ENCODE data around the gene ETV2. TPM values are rescaled to one million over a fixed set of nuclear protein-coding genes. Genes with fewer than 3 reads are reported as not detected.

Gene ETV2
- total RNA-seq, 5 donors from 2014 or later (not counting 1 experiment from before 2014, with no cell fraction given): 0.67 to 2.1 (median 1.1) TPM; not detected in 1

- no peak overlapping the region for H3K4me3 Mint-ChIP-seq
- peaks cover 0 to under 1% of the 10 kb centered on the region in 2 donors for H3K27me3 Mint-ChIP-seq
- DNase-seq (no peak), ATAC-seq (replicated peaks in 1 of 4) (no peak)
- POLR2A ChIA-PET: no interaction called here
- Histone ChIP-seq H3K27ac (ENCODE audit: low read length) (no peak overlapping the region), H3K9me3 (no peaks in the 10 kb centered on the region), H3K4me3 (ENCODE audit: control insufficient read depth in 1 of 2, extremely low read depth in 1 of 2, low read length in 1 of 2) (no peak overlapping the region), H3K36me3 (ENCODE audit: control insufficient read depth in 2 of 2, extremely low read depth in 1 of 2, insufficient read depth in 1 of 2, low read length in 1 of 2) (peaks cover 30 to 69% of the 10 kb centered on the region in 2 donors), H3K4me1 (ENCODE audit: control insufficient read depth in 1 of 2, extremely low read depth in 1 of 2, insufficient read depth in 2 of 2, low read length in 2 of 2) (peaks cover 4 to 9% of the 10 kb centered on the region in 2 experiments), H3K27me3 (replicated peaks in 1 of 2; ENCODE audit: control insufficient read depth in 2 of 2, extremely low read depth in 1 of 2, insufficient read depth in 2 of 2, low read length in 1 of 2) (no peaks in the 10 kb centered on the region)
- WGBS (ENCODE audit: insufficient coverage): 95% methylated on average over 25 of the region's 29 CpGs
- H3K4me1 Mint-ChIP-seq: peaks cover 14 to 19% (median 16%) of the 10 kb centered on the region in 3 donors
- H3K27ac Mint-ChIP-seq: no peak overlapping the region
- CTCF ChIA-PET: interaction anchor here in 1 of 2 donors (0.6 kb wide), 2 partner anchors 22 to 420 kb away, joined by 3 to 6 read pairs; partner anchors contain the start of gene THAP8
- peaks cover 43% of the 10 kb centered on the region for H3K36me3 Mint-ChIP-seq
- H3K9me3 Mint-ChIP-seq: no peaks in the 10 kb centered on the region
These were observed 7.7 kb upstream of the ETV2 start for GRCh38 chr19:35633727-35634440.

DNA sequence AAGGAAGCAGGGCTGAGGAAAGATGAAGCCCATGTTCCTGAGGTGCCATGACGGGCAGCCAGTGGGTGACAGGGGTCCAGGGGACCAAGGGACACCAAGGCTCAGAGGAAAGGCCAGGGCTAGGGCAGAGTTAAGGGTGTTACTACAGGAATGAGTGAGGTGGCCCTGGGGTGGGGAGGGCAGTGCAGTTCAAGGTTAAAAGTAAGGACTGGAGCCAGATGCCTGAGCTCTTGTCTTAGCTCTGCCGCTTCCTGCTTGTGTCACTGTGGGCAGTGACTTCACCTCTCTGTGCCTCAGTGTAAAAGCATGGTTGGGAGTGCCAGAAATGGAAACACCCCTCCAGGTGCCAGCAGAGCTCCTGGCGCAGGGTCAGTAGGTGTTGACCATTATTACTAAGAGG lies 4.9 kb upstream of the ETV2 start:
- no peak overlapping the region for H3K4me3 Mint-ChIP-seq
- Histone ChIP-seq H3K4me1 (ENCODE audit: control insufficient read depth in 1 of 2, extremely low read depth in 1 of 2, insufficient read depth in 2 of 2, low read length in 2 of 2) (peaks cover 2 to 7% of the 10 kb centered on the region in 2 experiments), H3K36me3 (ENCODE audit: control insufficient read depth in 2 of 2, extremely low read depth in 1 of 2, insufficient read depth in 1 of 2, low read length in 1 of 2) (peaks cover 27 to 57% of the 10 kb centered on the region in 2 donors), H3K4me3 (ENCODE audit: control insufficient read depth in 1 of 2, extremely low read depth in 1 of 2, low read length in 1 of 2) (no peak overlapping the region), H3K27me3 (replicated peaks in 1 of 2; ENCODE audit: control insufficient read depth in 2 of 2, extremely low read depth in 1 of 2, insufficient read depth in 2 of 2, low read length in 1 of 2) (peaks cover 0 to 4% of the 10 kb centered on the region in 2 experiments), H3K27ac (ENCODE audit: low read length) (no peak overlapping the region), H3K9me3 (no peaks in the 10 kb centered on the region)
- H3K4me1 Mint-ChIP-seq: peaks cover 0 to 13% (median 10%) of the 10 kb centered on the region in 3 donors
- DNase-seq (no peak), ATAC-seq (replicated peaks in 1 of 4) (no peak)
- no peaks in the 10 kb centered on the region for H3K9me3 Mint-ChIP-seq
- CTCF ChIA-PET: no interaction called here
- POLR2A ChIA-PET: interaction anchor here in 1 of 2 donors (0.6 kb wide), 1 partner anchor 13 kb away, joined by 6 read pairs; no protein-coding TSS in a partner anchor
- H3K27me3 Mint-ChIP-seq: no peaks in the 10 kb centered on the region
- peaks cover 32% of the 10 kb centered on the region for H3K36me3 Mint-ChIP-seq
- H3K27ac Mint-ChIP-seq: no peak overlapping the region
- WGBS (ENCODE audit: insufficient coverage): 100% methylated on average over 2 of the region's 3 CpGs

GRCh38 chr19:35637165-35637564 lies 4.4 kb upstream of the ETV2 start:
- DNase-seq: no peak
- no peaks in the 10 kb centered on the region for H3K9me3 Mint-ChIP-seq
- H3K4me1 Mint-ChIP-seq: peaks cover 0 to 11% (median 11%) of the 10 kb centered on the region in 3 donors

DNA sequence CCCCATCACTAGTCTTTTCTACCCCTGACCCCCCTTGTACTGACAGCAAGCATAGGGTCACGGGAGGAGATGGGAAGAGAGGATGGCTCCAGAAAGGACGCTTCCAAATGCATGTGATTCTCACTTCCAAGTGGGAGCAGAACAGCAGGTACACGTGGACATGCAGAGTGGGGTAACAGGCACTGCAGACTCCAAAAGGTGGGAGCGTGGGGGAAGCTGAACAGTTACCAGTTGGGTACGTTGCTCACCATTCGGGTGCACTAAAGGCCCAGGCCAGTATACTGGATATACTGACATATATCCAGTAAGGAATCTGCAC lies 2.3 kb upstream of the ETV2 start:
- H3K36me3 ChIP-seq (ENCODE audit: control insufficient read depth in 2 of 2, extremely low read depth in 1 of 2, insufficient read depth in 1 of 2, low read length in 1 of 2): peaks cover 14 to 32% of the 10 kb centered on the region in 2 donors
- H3K27me3 ChIP-seq (replicated peaks in 1 of 2; ENCODE audit: control insufficient read depth in 2 of 2, extremely low read depth in 1 of 2, insufficient read depth in 2 of 2, low read length in 1 of 2): peaks cover 0 to 13% of the 10 kb centered on the region in 2 experiments
- H3K4me3 ChIP-seq (ENCODE audit: control insufficient read depth in 1 of 2, extremely low read depth in 1 of 2, low read length in 1 of 2): no peak overlapping the region
- no peaks in the 10 kb centered on the region for H3K9me3 ChIP-seq
- ATAC-seq (replicated peaks in 1 of 4): no peak
- Mint-ChIP-seq H3K4me3 (no peak overlapping the region), H3K9me3 (no peaks in the 10 kb centered on the region), H3K4me1 (peaks cover 3 to 19% (median 13%) of the 10 kb centered on the region in 3 donors), H3K27ac (no peak overlapping the region), H3K27me3 (no peaks in the 10 kb centered on the region), H3K36me3 (peaks cover 17% of the 10 kb centered on the region)
- CTCF ChIA-PET: no interaction called here
- DNase-seq: no peak
- no peak overlapping the region for H3K27ac ChIP-seq (ENCODE audit: low read length)
- POLR2A ChIA-PET: no interaction called here
- WGBS (ENCODE audit: insufficient coverage): 69% methylated on average over 3 of the region's 6 CpGs
- peaks cover 2 to 32% of the 10 kb centered on the region in 2 experiments for H3K4me1 ChIP-seq (ENCODE audit: control insufficient read depth in 1 of 2, extremely low read depth in 1 of 2, insufficient read depth in 2 of 2, low read length in 2 of 2)

More at GRCh38 chr19:35637165-35637564, 4.4 kb upstream of the ETV2 start:
- Histone ChIP-seq H3K9me3 (no peaks in the 10 kb centered on the region), H3K4me3 (ENCODE audit: control insufficient read depth in 1 of 2, extremely low read depth in 1 of 2, low read length in 1 of 2) (no peak overlapping the region), H3K27ac (ENCODE audit: low read length) (no peak overlapping the region), H3K36me3 (ENCODE audit: control insufficient read depth in 2 of 2, extremely low read depth in 1 of 2, insufficient read depth in 1 of 2, low read length in 1 of 2) (peaks cover 24 to 52% of the 10 kb centered on the region in 2 donors), H3K27me3 (replicated peaks in 1 of 2; ENCODE audit: control insufficient read depth in 2 of 2, extremely low read depth in 1 of 2, insufficient read depth in 2 of 2, low read length in 1 of 2) (peaks cover 0 to 5% of the 10 kb centered on the region in 2 experiments), H3K4me1 (ENCODE audit: control insufficient read depth in 1 of 2, extremely low read depth in 1 of 2, insufficient read depth in 2 of 2, low read length in 2 of 2) (peaks cover 2 to 12% of the 10 kb centered on the region in 2 experiments)
- Mint-ChIP-seq H3K27me3 (no peaks in the 10 kb centered on the region), H3K27ac (no peak overlapping the region), H3K4me3 (no peak overlapping the region), H3K36me3 (peaks cover 27% of the 10 kb centered on the region)
- ChIA-PET POLR2A (no interaction called here), CTCF (no interaction called here)
- no peak for ATAC-seq (replicated peaks in 1 of 4)
- 97% methylated on average over 17 of the region's 25 CpGs for WGBS (ENCODE audit: insufficient coverage)

DNA sequence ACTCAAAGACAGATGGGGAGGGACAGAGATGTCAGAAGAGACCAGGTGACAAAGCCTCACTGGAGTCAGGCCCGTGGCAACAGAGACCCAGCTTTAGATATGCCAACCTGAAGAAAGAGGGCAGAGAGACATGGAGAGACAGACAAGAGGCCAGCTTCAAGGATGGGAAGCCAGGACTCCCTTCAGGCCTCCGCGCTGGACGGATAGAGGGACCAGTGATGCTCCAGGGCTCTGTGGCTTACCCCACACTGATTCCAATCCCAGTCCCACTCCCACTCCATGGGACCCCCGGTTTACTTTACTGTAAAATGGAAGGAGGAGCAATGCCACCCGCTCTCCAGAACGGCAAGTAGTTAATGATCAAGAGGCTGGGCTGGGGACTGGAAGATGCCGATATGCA lies 1.7 kb upstream of the ETV2 start:
- Mint-ChIP-seq H3K27me3 (no peaks in the 10 kb centered on the region), H3K9me3 (no peaks in the 10 kb centered on the region), H3K4me3 (no peak overlapping the region), H3K27ac (no peak overlapping the region), H3K4me1 (peaks cover 8 to 25% (median 19%) of the 10 kb centered on the region in 3 donors), H3K36me3 (peaks cover 17% of the 10 kb centered on the region)
- ChIA-PET POLR2A (no interaction called here), CTCF (no interaction called here)
- no peak for ATAC-seq (replicated peaks in 1 of 4)
- Histone ChIP-seq H3K36me3 (ENCODE audit: control insufficient read depth in 2 of 2, extremely low read depth in 1 of 2, insufficient read depth in 1 of 2, low read length in 1 of 2) (peaks cover 11 to 26% of the 10 kb centered on the region in 2 donors), H3K4me1 (ENCODE audit: control insufficient read depth in 1 of 2, extremely low read depth in 1 of 2, insufficient read depth in 2 of 2, low read length in 2 of 2) (peaks cover 2 to 36% of the 10 kb centered on the region in 2 experiments), H3K9me3 (no peaks in the 10 kb centered on the region), H3K27ac (ENCODE audit: low read length) (no peak overlapping the region), H3K4me3 (ENCODE audit: control insufficient read depth in 1 of 2, extremely low read depth in 1 of 2, low read length in 1 of 2) (no peak overlapping the region), H3K27me3 (replicated peaks in 1 of 2; ENCODE audit: control insufficient read depth in 2 of 2, extremely low read depth in 1 of 2, insufficient read depth in 2 of 2, low read length in 1 of 2) (peaks cover 0 to 13% of the 10 kb centered on the region in 2 experiments)
- no peak for DNase-seq
- WGBS (ENCODE audit: insufficient coverage): 96% methylated on average over 4 of the region's 8 CpGs

GRCh38 chr19:35642312-35642711 lies 767 bp downstream of the ETV2 start:
- Mint-ChIP-seq H3K4me1 (peaks cover 17 to 38% (median 31%) of the 10 kb centered on the region in 3 donors), H3K27me3 (no peaks in the 10 kb centered on the region), H3K36me3 (peaks cover under 1% of the 10 kb centered on the region), H3K27ac (peak overlapping the region in 1 of 2 donors; percentile 39), H3K9me3 (no peaks in the 10 kb centered on the region), H3K4me3 (peak overlapping the region; percentile 59 to 84 (median 75))
- no peaks in the 10 kb centered on the region for H3K9me3 ChIP-seq
- H3K4me1 ChIP-seq (ENCODE audit: control insufficient read depth in 1 of 2, extremely low read depth in 1 of 2, insufficient read depth in 2 of 2, low read length in 2 of 2): peaks cover 2 to 44% of the 10 kb centered on the region in 2 experiments
- ChIA-PET CTCF (no interaction called here), POLR2A (interaction anchor here in 1 of 2 donors (0.7 kb wide), 1 partner anchor 108 kb away, joined by 7 read pairs; no protein-coding TSS in a partner anchor)
- 96% methylated on average over 9 of the region's 10 CpGs for WGBS (ENCODE audit: insufficient coverage)
- H3K36me3 ChIP-seq (ENCODE audit: control insufficient read depth in 2 of 2, extremely low read depth in 1 of 2, insufficient read depth in 1 of 2, low read length in 1 of 2): peaks cover 2 to 8% of the 10 kb centered on the region in 2 donors
- ATAC-seq (replicated peaks in 1 of 4) (no peak), DNase-seq (no peak)
- peaks cover 0 to 13% of the 10 kb centered on the region in 2 experiments for H3K27me3 ChIP-seq (replicated peaks in 1 of 2; ENCODE audit: control insufficient read depth in 2 of 2, extremely low read depth in 1 of 2, insufficient read depth in 2 of 2, low read length in 1 of 2)
- H3K27ac ChIP-seq (ENCODE audit: low read length): no peak overlapping the region
- no peak overlapping the region for H3K4me3 ChIP-seq (ENCODE audit: control insufficient read depth in 1 of 2, extremely low read depth in 1 of 2, low read length in 1 of 2)
